Dermis microvascular lymphatic vessel endothelial cell (primary cell): ENCODE results near the gene DENR. TPM values are rescaled to one million over a fixed set of nuclear protein-coding genes. Genes with fewer than 3 reads are reported as not detected.

Experiments used
- DNase-seq, 2 donors: peaks; one replicate each; pipeline versions ENCODE4 v3.0.0 to v3.0.0-alpha.2; 2010; ENCODE audit warnings: low read depth in 2 of 2
- total RNA-seq: library from RNA; depleted of rRNA; stranded (reverse); fragments of >200 nt; gene quantifications from 2 replicates; pipeline ENCODE4 v1.2.1, GENCODE V29; 2014

Gene DENR
- total RNA-seq, 1 donor from 2014 or later, result 30.7 TPM

DNA sequence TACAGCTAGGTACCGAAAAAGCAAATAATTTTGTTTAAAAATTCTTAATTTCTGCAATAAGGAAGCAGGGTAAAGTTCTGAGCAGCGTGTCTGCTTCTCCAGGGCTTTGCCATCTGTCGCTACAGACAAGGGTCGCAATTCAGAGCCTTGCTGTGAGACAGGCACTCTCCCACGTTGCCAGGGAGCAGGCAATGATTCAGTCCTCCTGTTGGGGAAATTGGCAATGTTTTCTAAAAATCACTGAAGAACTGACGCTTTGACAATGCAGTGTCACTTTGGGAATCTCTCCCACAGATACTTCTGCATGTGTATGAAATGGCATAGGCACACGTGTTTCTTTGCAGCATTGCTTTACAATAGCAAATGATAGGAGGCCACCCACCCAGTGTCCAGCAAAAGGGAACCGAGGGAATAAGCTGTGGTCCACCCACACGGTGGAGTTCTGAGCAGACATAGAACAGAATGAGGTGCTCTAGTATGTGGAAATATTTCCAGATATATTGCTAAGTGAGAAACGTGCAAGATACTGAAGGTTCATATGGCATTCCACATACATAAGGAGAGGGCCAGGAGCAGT, 66.7 kb downstream of the DENR start:
- DNase-seq, result no peak

GRCh38 chr12:122820138-122820537, 67.5 kb downstream of the DENR start:
- no peak for DNase-seq

Other genes starting within 250 kb of the DENR start
- gene RSRC2, start 225.9 kb upstream of the DENR start, total RNA-seq, result 19.0 and 22.6 TPM in 2 replicates
- gene KNTC1, start 225.6 kb upstream of the DENR start, total RNA-seq, result 16.6 and 21.7 TPM in 2 replicates
- gene HCAR2, start 49.5 kb upstream of the DENR start, total RNA-seq, result not detected in 2 replicates
- gene HCAR3, start 36.0 kb upstream of the DENR start, total RNA-seq, result not detected in 2 replicates
- 0.13 TPM in 1 of 2 replicates, not detected in the other for gene HCAR1, start 22.0 kb upstream of the DENR start, total RNA-seq
- gene CCDC62, start 21.7 kb downstream of the DENR start, total RNA-seq, result 0.13 and 0.25 TPM in 2 replicates
- 39.7 and 47.2 TPM in 2 replicates for gene HIP1R, start 82.6 kb downstream of the DENR start, total RNA-seq
- 10.5 and 16.6 TPM in 2 replicates for gene VPS37B, start 143.3 kb downstream of the DENR start, total RNA-seq
- gene ABCB9, start 213.6 kb downstream of the DENR start, total RNA-seq, result 4.5 and 5.2 TPM in 2 replicates
- gene OGFOD2, start 222.4 kb downstream of the DENR start, total RNA-seq, result 7.6 and 9.1 TPM in 2 replicates
- gene ARL6IP4, start 227.9 kb downstream of the DENR start, total RNA-seq, result 133 and 149 TPM in 2 replicates